ENCODE results near the gene CLCN1.

Gene CLCN1

DNA sequence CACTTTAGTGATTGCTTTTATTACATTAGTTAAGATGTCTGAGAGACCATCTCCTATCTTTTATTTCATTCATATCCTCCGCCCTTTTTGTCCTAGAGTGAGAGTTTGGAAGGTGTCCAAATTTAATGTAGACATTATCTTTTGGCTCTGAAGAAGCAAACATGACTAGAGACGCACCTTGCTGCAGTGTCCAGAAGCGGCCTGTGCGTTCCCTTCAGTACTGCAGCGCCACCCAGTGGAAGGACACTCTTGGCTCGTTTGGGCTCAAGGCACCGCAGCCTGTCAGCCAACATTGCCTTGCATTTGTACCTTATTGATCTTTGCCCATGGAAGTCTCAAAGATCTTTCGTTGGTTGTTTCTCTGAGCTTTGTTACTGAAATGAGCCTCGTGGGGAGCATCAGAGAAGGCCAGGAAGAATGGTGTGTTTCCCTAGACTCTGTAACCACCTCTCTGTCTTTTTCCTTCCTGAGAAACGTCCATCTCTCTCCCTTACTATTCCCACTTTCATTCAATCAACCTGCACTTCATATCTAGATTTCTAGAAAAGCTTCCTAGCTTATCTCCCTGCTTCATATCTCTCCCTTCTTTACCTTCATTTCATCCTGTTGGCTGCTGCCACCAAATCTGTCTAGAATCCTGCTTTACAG lies 10.4 kb upstream of the CLCN1 start:
- Mint-ChIP-seq H3K9me3 (no peaks in the 10 kb centered on the region), H3K27me3 (no peaks in the 10 kb centered on the region), H3K4me3 (no peak overlapping the region), H3K36me3 (ENCODE audit: low read depth) (peaks cover 95% of the 10 kb centered on the region), H3K27ac (peak overlapping the region; percentile 13), H3K4me1 (ENCODE audit: low read depth) (peaks cover 48% of the 10 kb centered on the region)
- peak; percentile 76 for DNase-seq

GRCh38 chr7:143308632-143309031 lies 7.3 kb upstream of the CLCN1 start:
- H3K4me3 Mint-ChIP-seq = no peak overlapping the region
- no peaks in the 10 kb centered on the region for H3K27me3 Mint-ChIP-seq
- H3K36me3 Mint-ChIP-seq (ENCODE audit: low read depth) = peaks cover 67% of the 10 kb centered on the region
- H3K27ac Mint-ChIP-seq = peak overlapping the region; percentile 47
- no peaks in the 10 kb centered on the region for H3K9me3 Mint-ChIP-seq
- no peak for DNase-seq
- peaks cover 54% of the 10 kb centered on the region for H3K4me1 Mint-ChIP-seq (ENCODE audit: low read depth)

DNA sequence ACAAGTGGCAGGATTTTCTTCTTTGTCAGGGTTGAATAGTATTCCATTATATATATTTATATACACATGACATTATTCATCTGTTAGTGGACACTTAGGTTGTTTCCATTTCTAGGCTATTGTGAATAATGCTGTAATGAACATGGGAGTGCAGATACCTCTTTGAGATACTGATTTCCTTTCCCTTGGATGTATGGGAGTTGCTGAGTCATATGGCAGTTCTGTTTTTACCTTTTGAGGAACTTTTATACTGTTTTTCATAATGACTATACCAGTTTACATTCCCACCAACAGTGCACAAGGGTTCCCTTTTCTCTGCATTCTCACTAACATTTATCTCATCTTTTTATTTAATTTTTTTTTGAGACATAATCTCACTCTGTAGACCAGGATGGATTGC lies 1.8 kb upstream of the CLCN1 start:
- H3K9me3 Mint-ChIP-seq = no peaks in the 10 kb centered on the region
- peaks cover 12% of the 10 kb centered on the region for H3K36me3 Mint-ChIP-seq (ENCODE audit: low read depth)
- H3K4me3 Mint-ChIP-seq = no peak overlapping the region
- peaks cover 18% of the 10 kb centered on the region for H3K4me1 Mint-ChIP-seq (ENCODE audit: low read depth)
- H3K27me3 Mint-ChIP-seq = no peaks in the 10 kb centered on the region
- DNase-seq = no peak
- H3K27ac Mint-ChIP-seq = no peak overlapping the region

- DNase-seq = no peak
- Mint-ChIP-seq H3K9me3 (no peaks in the 10 kb centered on the region), H3K27me3 (no peaks in the 10 kb centered on the region), H3K27ac (no peak overlapping the region), H3K4me1 (ENCODE audit: low read depth) (peaks cover 3% of the 10 kb centered on the region), H3K4me3 (no peak overlapping the region), H3K36me3 (ENCODE audit: low read depth) (no peaks in the 10 kb centered on the region)
Measured at GRCh38 chr7:143316492-143316891, 581 bp downstream of the CLCN1 start.

DNA sequence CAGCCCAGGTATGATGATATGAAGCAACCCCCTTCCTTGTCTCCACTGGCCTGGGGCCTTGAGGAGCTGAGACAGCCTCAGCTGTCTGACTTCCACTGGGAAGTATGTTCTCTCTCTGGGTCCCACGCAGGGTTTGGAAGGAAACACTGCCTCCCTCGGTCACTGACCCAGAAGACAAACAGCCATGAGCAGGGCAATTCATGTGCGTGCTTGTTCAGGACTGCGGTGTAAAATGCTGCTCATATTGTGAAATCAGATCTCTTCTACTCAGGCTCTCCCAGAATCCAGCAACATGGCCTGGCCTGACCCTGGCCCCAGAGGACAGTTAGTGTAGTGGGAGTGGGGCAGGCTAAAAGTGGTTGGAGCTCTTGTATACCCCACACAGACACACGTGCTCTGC lies 2.8 kb downstream of the CLCN1 start:
- DNase-seq = no peak
- Mint-ChIP-seq H3K27ac (peak overlapping the region; percentile 2), H3K4me1 (ENCODE audit: low read depth) (no peaks in the 10 kb centered on the region), H3K27me3 (no peaks in the 10 kb centered on the region), H3K9me3 (no peaks in the 10 kb centered on the region), H3K4me3 (no peak overlapping the region), H3K36me3 (ENCODE audit: low read depth) (no peaks in the 10 kb centered on the region)

DNA sequence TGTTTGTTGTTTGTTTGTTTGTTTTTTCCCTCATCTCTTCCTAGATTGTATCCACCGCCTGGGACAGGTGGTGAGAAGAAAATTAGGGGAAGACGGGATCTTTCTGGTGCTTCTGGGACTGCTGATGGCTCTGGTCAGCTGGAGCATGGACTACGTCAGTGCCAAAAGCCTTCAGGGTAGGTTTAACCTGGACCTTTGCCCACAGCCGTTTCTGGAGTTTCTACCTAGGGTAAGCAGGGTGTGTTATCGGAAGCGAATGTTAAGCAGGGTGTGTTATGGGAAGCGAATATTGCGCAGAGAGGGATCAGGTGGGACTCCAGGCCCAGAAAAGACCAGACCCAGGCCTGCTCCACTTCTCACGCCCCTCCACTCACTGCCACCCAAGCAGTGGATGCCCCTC lies 4.7 kb downstream of the CLCN1 start:
- no peaks in the 10 kb centered on the region for H3K9me3 Mint-ChIP-seq
- no peak overlapping the region for H3K27ac Mint-ChIP-seq
- H3K4me3 Mint-ChIP-seq = no peak overlapping the region
- H3K36me3 Mint-ChIP-seq (ENCODE audit: low read depth) = no peaks in the 10 kb centered on the region
- DNase-seq = no peak
- H3K27me3 Mint-ChIP-seq = no peaks in the 10 kb centered on the region
- H3K4me1 Mint-ChIP-seq (ENCODE audit: low read depth) = peaks cover 5% of the 10 kb centered on the region

- peaks cover 7% of the 10 kb centered on the region for H3K4me1 Mint-ChIP-seq (ENCODE audit: low read depth)
- H3K4me3 Mint-ChIP-seq = no peak overlapping the region
- H3K27ac Mint-ChIP-seq = no peak overlapping the region
- no peaks in the 10 kb centered on the region for H3K36me3 Mint-ChIP-seq (ENCODE audit: low read depth)
- H3K27me3 Mint-ChIP-seq = no peaks in the 10 kb centered on the region
- no peak for DNase-seq
- H3K9me3 Mint-ChIP-seq = no peaks in the 10 kb centered on the region
Measured at GRCh38 chr7:143321242-143321641, 5.3 kb downstream of the CLCN1 start.

DNA sequence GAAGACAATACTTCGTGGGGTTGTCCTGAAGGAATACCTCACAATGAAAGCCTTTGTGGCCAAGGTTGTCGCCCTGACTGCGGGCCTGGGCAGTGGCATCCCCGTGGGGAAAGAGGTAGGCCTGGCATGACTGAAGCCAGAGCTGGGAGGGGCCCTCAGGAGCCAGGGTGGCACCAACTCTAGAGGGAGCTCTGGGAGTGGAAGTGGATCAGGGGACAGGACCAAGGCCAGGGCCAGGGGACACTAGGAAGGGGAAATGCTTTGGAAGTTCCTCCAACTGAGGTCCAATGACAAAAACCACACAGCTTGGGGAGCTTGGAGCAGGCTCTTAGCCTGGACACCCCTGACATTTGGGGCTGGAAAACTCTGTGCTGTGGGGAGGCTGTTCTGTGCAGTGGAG lies 5.8 kb downstream of the CLCN1 start:
- H3K4me3 Mint-ChIP-seq = no peak overlapping the region
- no peaks in the 10 kb centered on the region for H3K36me3 Mint-ChIP-seq (ENCODE audit: low read depth)
- H3K27ac Mint-ChIP-seq = no peak overlapping the region
- DNase-seq = no peak
- no peaks in the 10 kb centered on the region for H3K27me3 Mint-ChIP-seq
- no peaks in the 10 kb centered on the region for H3K9me3 Mint-ChIP-seq
- peaks cover 7% of the 10 kb centered on the region for H3K4me1 Mint-ChIP-seq (ENCODE audit: low read depth)

DNA sequence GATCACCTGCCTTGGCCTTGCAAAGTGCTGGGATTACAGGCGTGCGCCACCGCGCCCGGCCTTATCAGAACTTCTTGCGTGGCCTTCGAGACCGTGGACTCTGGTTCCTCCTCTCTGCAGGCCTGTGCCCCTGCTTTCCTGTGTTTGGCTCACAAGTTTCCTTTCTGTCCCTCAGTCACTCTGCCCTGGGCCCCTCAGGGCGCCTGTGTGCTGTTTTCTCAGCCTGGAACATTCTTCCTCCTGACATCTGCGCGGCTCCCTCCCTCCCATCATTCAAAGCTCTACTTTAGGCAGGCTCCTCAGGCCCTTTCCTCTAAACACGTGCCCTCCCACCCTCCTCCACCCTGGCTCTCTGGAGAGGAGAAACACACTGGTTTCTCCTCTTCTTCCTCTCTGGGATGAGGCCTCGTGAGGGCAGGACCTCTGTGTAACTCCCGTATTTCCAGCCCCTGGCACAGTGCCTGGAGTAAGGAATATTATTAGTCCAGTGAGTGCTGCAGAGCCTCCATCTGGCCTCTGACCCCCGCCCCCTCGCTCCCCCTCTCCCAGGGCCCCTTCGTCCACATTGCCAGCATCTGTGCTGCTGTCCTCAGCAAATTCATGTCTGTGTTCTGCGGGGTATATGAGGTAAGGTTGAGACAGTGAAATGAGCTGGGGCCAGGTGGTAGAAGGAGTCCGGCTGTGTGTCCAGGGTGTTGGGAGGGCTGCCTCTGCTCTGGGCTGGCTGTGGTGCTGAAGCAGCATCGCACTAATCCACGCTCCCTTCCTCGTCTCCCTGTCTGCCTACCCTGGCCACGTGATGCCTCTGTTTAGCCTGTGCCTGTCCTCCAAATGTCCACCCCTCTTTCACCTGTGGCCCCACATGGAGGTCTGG lies 7.1 kb downstream of the CLCN1 start:
- Mint-ChIP-seq H3K27me3 (no peaks in the 10 kb centered on the region), H3K4me1 (ENCODE audit: low read depth) (peaks cover 7% of the 10 kb centered on the region), H3K27ac (no peak overlapping the region), H3K4me3 (no peak overlapping the region), H3K9me3 (no peaks in the 10 kb centered on the region), H3K36me3 (ENCODE audit: low read depth) (no peaks in the 10 kb centered on the region)
- DNase-seq = no peak

DNA sequence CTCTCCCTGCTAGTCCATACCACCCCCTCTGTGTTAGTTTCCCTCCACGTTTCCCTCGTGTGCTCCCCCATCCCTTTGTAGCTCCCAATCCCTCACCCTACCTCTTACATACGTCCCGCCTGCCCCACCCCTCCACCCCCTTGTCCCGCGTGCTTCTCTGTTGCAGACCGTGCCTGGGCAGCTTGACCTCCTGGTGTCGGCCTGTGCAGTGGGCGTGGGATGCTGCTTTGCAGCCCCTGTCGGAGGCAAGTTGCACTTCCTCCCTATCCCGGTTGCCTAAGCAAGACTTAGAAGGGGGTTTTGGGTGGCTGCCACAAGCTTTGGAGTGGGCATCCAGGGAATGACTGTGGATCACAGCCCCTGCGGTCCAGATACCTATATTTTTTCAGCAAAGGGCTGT lies 7.7 kb downstream of the CLCN1 start:
- H3K27me3 Mint-ChIP-seq = no peaks in the 10 kb centered on the region
- H3K4me3 Mint-ChIP-seq = no peak overlapping the region
- peaks cover 7% of the 10 kb centered on the region for H3K4me1 Mint-ChIP-seq (ENCODE audit: low read depth)
- no peak overlapping the region for H3K27ac Mint-ChIP-seq
- DNase-seq = no peak
- no peaks in the 10 kb centered on the region for H3K36me3 Mint-ChIP-seq (ENCODE audit: low read depth)
- no peaks in the 10 kb centered on the region for H3K9me3 Mint-ChIP-seq

DNA sequence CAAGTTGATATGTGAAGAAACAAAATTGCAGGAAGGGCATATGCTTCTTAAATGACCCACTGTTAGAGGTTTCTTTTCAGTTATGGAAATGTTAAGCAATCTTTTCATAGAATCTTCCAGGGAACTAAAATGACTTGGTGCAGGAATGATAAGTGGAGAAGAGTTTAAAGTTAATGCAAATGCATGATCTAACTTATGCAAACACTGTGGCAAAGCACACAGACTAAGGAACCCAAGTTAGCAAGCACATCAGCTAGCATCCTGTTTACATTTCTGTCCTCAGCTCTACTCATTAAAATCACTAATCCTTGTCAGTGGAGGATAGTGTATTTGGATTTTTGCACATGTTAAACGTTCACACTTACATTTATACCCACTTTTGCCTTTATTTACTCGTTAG lies 9.3 kb downstream of the CLCN1 start:
- Mint-ChIP-seq H3K4me3 (no peak overlapping the region), H3K27me3 (no peaks in the 10 kb centered on the region), H3K9me3 (no peaks in the 10 kb centered on the region), H3K36me3 (ENCODE audit: low read depth) (no peaks in the 10 kb centered on the region), H3K27ac (no peak overlapping the region), H3K4me1 (ENCODE audit: low read depth) (peaks cover 7% of the 10 kb centered on the region)
- no peak for DNase-seq

DNA sequence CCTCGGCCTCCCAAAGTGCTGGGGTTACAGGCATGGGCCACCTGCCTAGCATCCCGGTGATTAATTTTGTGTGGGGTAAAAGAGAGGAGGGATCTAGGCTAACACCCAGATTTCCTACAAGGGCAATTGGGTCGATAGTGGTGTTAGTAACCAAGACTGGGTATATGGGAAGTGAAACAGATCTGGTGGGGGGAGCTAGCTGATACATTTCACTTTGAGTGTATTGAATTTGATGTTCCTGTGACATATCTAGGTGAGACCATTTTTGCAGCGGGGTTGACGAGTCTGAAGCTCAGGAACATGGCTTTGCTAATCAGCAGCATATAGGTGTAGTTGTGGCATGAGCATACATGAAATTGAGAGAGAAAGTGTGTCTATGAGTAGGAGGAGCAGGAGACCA lies 12.0 kb downstream of the CLCN1 start:
- H3K4me3 Mint-ChIP-seq = no peak overlapping the region
- no peaks in the 10 kb centered on the region for H3K27me3 Mint-ChIP-seq
- no peak overlapping the region for H3K27ac Mint-ChIP-seq
- no peaks in the 10 kb centered on the region for H3K9me3 Mint-ChIP-seq
- no peak for DNase-seq
- peaks cover 7% of the 10 kb centered on the region for H3K4me1 Mint-ChIP-seq (ENCODE audit: low read depth)
- no peaks in the 10 kb centered on the region for H3K36me3 Mint-ChIP-seq (ENCODE audit: low read depth)

- Mint-ChIP-seq H3K9me3 (no peaks in the 10 kb centered on the region), H3K4me1 (ENCODE audit: low read depth) (peaks cover 7% of the 10 kb centered on the region), H3K27ac (no peak overlapping the region), H3K4me3 (no peak overlapping the region), H3K36me3 (ENCODE audit: low read depth) (no peaks in the 10 kb centered on the region), H3K27me3 (no peaks in the 10 kb centered on the region)
- no peak for DNase-seq
Measured at GRCh38 chr7:143329471-143330170, 13.7 kb downstream of the CLCN1 start.

DNA sequence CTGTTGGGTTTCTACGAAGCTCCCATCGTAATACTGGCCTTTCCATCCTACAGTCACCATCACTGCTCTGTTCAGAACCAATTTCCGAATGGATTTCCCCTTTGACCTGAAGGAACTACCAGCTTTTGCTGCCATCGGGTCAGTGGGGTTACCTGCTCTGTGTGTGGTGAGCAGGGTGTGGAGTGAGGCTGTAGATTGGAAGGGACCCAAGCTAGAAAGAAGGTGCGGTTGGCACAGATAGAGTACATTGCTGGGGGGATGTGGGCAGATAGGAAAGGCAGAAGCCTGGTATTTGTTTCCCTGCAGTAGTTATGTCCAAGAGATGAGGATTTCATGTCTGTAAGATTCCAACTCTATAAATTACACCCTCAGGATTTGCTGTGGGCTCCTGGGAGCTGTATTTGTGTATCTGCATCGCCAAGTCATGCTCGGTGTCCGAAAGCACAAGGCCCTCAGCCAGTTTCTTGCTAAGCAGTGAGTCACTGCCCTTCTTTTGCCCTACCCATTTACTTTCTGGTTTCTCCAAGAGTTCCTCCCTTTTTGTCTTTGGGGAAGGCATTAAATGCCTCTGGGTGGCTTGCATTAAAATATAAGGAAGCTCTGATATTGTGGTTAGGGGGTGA lies 15.4 kb downstream of the CLCN1 start:
- no peaks in the 10 kb centered on the region for H3K9me3 Mint-ChIP-seq
- H3K36me3 Mint-ChIP-seq (ENCODE audit: low read depth) = no peaks in the 10 kb centered on the region
- no peaks in the 10 kb centered on the region for H3K27me3 Mint-ChIP-seq
- no peaks in the 10 kb centered on the region for H3K4me1 Mint-ChIP-seq (ENCODE audit: low read depth)
- no peak overlapping the region for H3K27ac Mint-ChIP-seq
- no peak overlapping the region for H3K4me3 Mint-ChIP-seq
- no peak for DNase-seq
